Endodermal cell (in vitro differentiated cells): ENCODE measurements around the gene PIMREG. TPM values are rescaled to one million over a fixed set of nuclear protein-coding genes. Genes with fewer than 3 reads are reported as not detected.

Source experiments
- DNase-seq: peaks from one replicate; pipeline ENCODE4 v3.0.0-alpha.2; 2017
- H3K27ac ChIP-seq: 2 replicates; pipeline ENCODE4 v1.5.1; 2013; ENCODE audit warnings: mild to moderate bottlenecking, low read depth, low read length, moderate library complexity
- H3K27me3 ChIP-seq: 2 replicates; pipeline ENCODE4 v1.6.1; 2013; ENCODE audit warnings: mild to moderate bottlenecking, low read length, moderate library complexity; ENCODE audit not compliant: insufficient read depth, control insufficient read depth, poor library complexity, severe bottlenecking
- H3K36me3 ChIP-seq: 2 replicates; pipeline ENCODE4 v1.7.0; 2013; ENCODE audit warnings: mild to moderate bottlenecking, low read length, moderate library complexity; ENCODE audit not compliant: control insufficient read depth, insufficient read depth
- H3K4me1 ChIP-seq: one replicate; pipeline ENCODE4 v1.7.0; 2013; ENCODE audit warnings: low read length; ENCODE audit not compliant: control insufficient read depth, insufficient read depth
- H3K4me3 ChIP-seq: 2 replicates; pipeline ENCODE4 v1.5.1; 2013; ENCODE audit warnings: mild to moderate bottlenecking, low read length, moderate library complexity
- H3K9ac ChIP-seq: 2 replicates; pipeline ENCODE4 v1.6.1; 2013; ENCODE audit warnings: mild to moderate bottlenecking, low read length, moderate library complexity; ENCODE audit not compliant: poor library complexity, severe bottlenecking; ENCODE audit errors: extremely low read depth
- H3K9me3 ChIP-seq: 2 replicates; pipeline ENCODE4 v1.6.1; 2013; ENCODE audit warnings: mild to moderate bottlenecking, low read length, moderate library complexity; ENCODE audit not compliant: control insufficient read depth
- H3K27ac Mint-ChIP-seq: 2 replicates; pipeline ENCODE4 v1.8.0; 2020; ENCODE audit warnings: mixed read lengths
- H3K27me3 Mint-ChIP-seq: 2 replicates; pipeline ENCODE4 v1.8.0; 2021; ENCODE audit warnings: mild to moderate bottlenecking, mixed read lengths; ENCODE audit not compliant: insufficient read depth
- H3K36me3 Mint-ChIP-seq: 2 replicates; pipeline ENCODE4 v1.8.0; 2020; ENCODE audit warnings: low read depth, mixed read lengths
- H3K4me1 Mint-ChIP-seq: 2 replicates; pipeline ENCODE4 v1.8.0; 2020; ENCODE audit warnings: mixed read lengths
- H3K4me3 Mint-ChIP-seq: 2 replicates; pipeline ENCODE4 v1.8.0; 2020; ENCODE audit warnings: mild to moderate bottlenecking, moderate library complexity, mixed read lengths
- H3K9me3 Mint-ChIP-seq: 2 replicates; pipeline ENCODE4 v1.8.0; 2020; ENCODE audit warnings: mild to moderate bottlenecking, mixed read lengths
- WGBS, 2 experiments: methylation state at CpG; one replicate each; pipeline versions ENCODE4 v1.1.5 to v1.1.7; 2013; ENCODE audit warnings: missing lambda C conversion rate in 2 of 2, mixed read lengths in 1 of 2; ENCODE audit not compliant: insufficient coverage in 1 of 2, insufficient read length in 1 of 2; 5-methylcytosine and 5-hydroxymethylcytosine counted together
- total RNA-seq, 2 donors: library from RNA; stranded (reverse); fragmentation: NEBNext Ultra II Directional in 1 of 2; extraction: Animal tissue kit (Norgen Biotek cat#: 25700) in 1 of 2; gene quantifications; 2 replicates in 1 of 2; 3 replicates in 1 of 2; pipeline ENCODE4 v1.2.1, GENCODE V29; 2021
- TF ChIP-seq, protein P1 (sequence below): fragments of 200-600 bp; sonication (generic); conservative IDR thresholded peaks from 2 replicates; pipeline ENCODE4 v1.5.0; 2021; ENCODE audit warnings: antibody characterized with exemption, mild to moderate bottlenecking

PIMREG gene
- total RNA-seq, 2 donors from 2014 or later, result 33.4 to 68.7 TPM

GRCh38 chr17:6415616-6416015, 28.6 kb upstream of the PIMREG start:
- DNase-seq, result no peak
- Mint-ChIP-seq H3K4me1 (peaks cover 7% of the 10 kb centered on the region), H3K27me3 (peaks cover 3% of the 10 kb centered on the region), H3K4me3 (no peak overlapping the region), H3K9me3 (no peaks in the 10 kb centered on the region), H3K27ac (no peak overlapping the region), H3K36me3 (no peaks in the 10 kb centered on the region)
- no peaks in the 10 kb centered on the region for H3K9me3 ChIP-seq
- H3K27me3 ChIP-seq, result no peaks in the 10 kb centered on the region
- TF ChIP-seq, protein P1, sequence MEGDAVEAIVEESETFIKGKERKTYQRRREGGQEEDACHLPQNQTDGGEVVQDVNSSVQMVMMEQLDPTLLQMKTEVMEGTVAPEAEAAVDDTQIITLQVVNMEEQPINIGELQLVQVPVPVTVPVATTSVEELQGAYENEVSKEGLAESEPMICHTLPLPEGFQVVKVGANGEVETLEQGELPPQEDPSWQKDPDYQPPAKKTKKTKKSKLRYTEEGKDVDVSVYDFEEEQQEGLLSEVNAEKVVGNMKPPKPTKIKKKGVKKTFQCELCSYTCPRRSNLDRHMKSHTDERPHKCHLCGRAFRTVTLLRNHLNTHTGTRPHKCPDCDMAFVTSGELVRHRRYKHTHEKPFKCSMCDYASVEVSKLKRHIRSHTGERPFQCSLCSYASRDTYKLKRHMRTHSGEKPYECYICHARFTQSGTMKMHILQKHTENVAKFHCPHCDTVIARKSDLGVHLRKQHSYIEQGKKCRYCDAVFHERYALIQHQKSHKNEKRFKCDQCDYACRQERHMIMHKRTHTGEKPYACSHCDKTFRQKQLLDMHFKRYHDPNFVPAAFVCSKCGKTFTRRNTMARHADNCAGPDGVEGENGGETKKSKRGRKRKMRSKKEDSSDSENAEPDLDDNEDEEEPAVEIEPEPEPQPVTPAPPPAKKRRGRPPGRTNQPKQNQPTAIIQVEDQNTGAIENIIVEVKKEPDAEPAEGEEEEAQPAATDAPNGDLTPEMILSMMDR, result no peak
- no peaks in the 10 kb centered on the region for H3K36me3 ChIP-seq
- H3K4me1 ChIP-seq, result no peaks in the 10 kb centered on the region
- H3K9ac ChIP-seq, result no peak overlapping the region
- H3K4me3 ChIP-seq, result no peak overlapping the region
- H3K27ac ChIP-seq, result no peak overlapping the region
- WGBS, 2 experiments, result 84 to 92% methylated on average over 7 to 8 of the region's 8 CpGs

- no peak overlapping the region for H3K27ac ChIP-seq
- WGBS, 2 experiments, result 32 to 36% methylated on average over 12 to 13 of the region's 13 CpGs
- Mint-ChIP-seq H3K27me3 (peaks cover 4% of the 10 kb centered on the region), H3K27ac (no peak overlapping the region), H3K9me3 (no peaks in the 10 kb centered on the region), H3K4me1 (peaks cover 7% of the 10 kb centered on the region), H3K36me3 (no peaks in the 10 kb centered on the region), H3K4me3 (no peak overlapping the region)
- H3K4me3 ChIP-seq, result no peak overlapping the region
- no peaks in the 10 kb centered on the region for H3K36me3 ChIP-seq
- H3K4me1 ChIP-seq, result no peaks in the 10 kb centered on the region
- DNase-seq, result peak; percentile 92
- TF ChIP-seq, protein P1, result peak; percentile 81
- no peaks in the 10 kb centered on the region for H3K9me3 ChIP-seq
- H3K27me3 ChIP-seq, result no peaks in the 10 kb centered on the region
- no peak overlapping the region for H3K9ac ChIP-seq
Measured at GRCh38 chr17:6420173-6420641, 24.0 kb upstream of the PIMREG start.

GRCh38 chr17:6421700-6422604, 22.3 kb upstream of the PIMREG start:
- Histone ChIP-seq H3K4me3 (no peak overlapping the region), H3K36me3 (no peaks in the 10 kb centered on the region), H3K27ac (no peak overlapping the region), H3K4me1 (no peaks in the 10 kb centered on the region), H3K27me3 (no peaks in the 10 kb centered on the region), H3K9me3 (no peaks in the 10 kb centered on the region), H3K9ac (no peak overlapping the region)
- TF ChIP-seq, protein P1, result peak; percentile 89
- WGBS, 2 experiments, result 3 to 41% methylated on average over 5 to 13 of the region's 13 CpGs
- H3K27ac Mint-ChIP-seq, result no peak overlapping the region
- H3K27me3 Mint-ChIP-seq, result peaks cover 4% of the 10 kb centered on the region
- no peaks in the 10 kb centered on the region for H3K36me3 Mint-ChIP-seq
- H3K9me3 Mint-ChIP-seq, result no peaks in the 10 kb centered on the region
- DNase-seq, result peak; percentile 98
- no peak overlapping the region for H3K4me3 Mint-ChIP-seq
- peaks cover 7% of the 10 kb centered on the region for H3K4me1 Mint-ChIP-seq
